ENCODE data around the gene PCOLCE2.

PCOLCE2 gene

GRCh38 chr3:142896201-142896755 is 7.4 kb upstream of the PCOLCE2 start:
- Histone ChIP-seq H3K79me2 (ENCODE audit: insufficient read depth, low read length) (no peaks in the 10 kb centered on the region), H3K9ac (ENCODE audit: low read length) (no peak overlapping the region), H3K27me3 (ENCODE audit: insufficient read depth, low read length) (no peaks in the 10 kb centered on the region), H3F3A (ENCODE audit: insufficient read depth, low read length) (no peaks in the 10 kb centered on the region), H3K27ac (ENCODE audit: low read depth, low read length, poor library complexity, severe bottlenecking) (no peak overlapping the region), H3K4me1 (ENCODE audit: insufficient read depth, low read length, severe bottlenecking) (no peaks in the 10 kb centered on the region), H3K4me3 (ENCODE audit: low read depth, low read length, poor library complexity, severe bottlenecking) (no peak overlapping the region), H3K4me2 (ENCODE audit: low read length) (no peak overlapping the region), H3K9me2 (ENCODE audit: low read depth, low read length) (no peaks in the 10 kb centered on the region), H2AFZ (ENCODE audit: low read length) (no peak overlapping the region), H4K20me1 (ENCODE audit: insufficient read depth, low read length) (no peaks in the 10 kb centered on the region), H3K36me3 (ENCODE audit: insufficient read depth, low read length) (no peaks in the 10 kb centered on the region), H3K9me3 (ENCODE audit: low read length) (no peaks in the 10 kb centered on the region)
- TF ChIP-seq CTCF (IDR thresholded peaks at IDR 0.05; ENCODE audit: low read length), result no peak
- no peak for TF ChIP-seq EZH2 (IDR thresholded peaks at IDR 0.05; ENCODE audit: borderline replicate concordance, low read length)

- Histone ChIP-seq H3K27me3 (ENCODE audit: insufficient read depth, low read length) (no peaks in the 10 kb centered on the region), H3K4me3 (ENCODE audit: low read depth, low read length, poor library complexity, severe bottlenecking) (no peak overlapping the region), H3K9me2 (ENCODE audit: low read depth, low read length) (no peaks in the 10 kb centered on the region), H3K27ac (ENCODE audit: low read depth, low read length, poor library complexity, severe bottlenecking) (no peak overlapping the region), H3K36me3 (ENCODE audit: insufficient read depth, low read length) (no peaks in the 10 kb centered on the region), H3F3A (ENCODE audit: insufficient read depth, low read length) (no peaks in the 10 kb centered on the region), H2AFZ (ENCODE audit: low read length) (no peak overlapping the region), H3K4me1 (ENCODE audit: insufficient read depth, low read length, severe bottlenecking) (no peaks in the 10 kb centered on the region), H4K20me1 (ENCODE audit: insufficient read depth, low read length) (no peaks in the 10 kb centered on the region), H3K9ac (ENCODE audit: low read length) (no peak overlapping the region), H3K4me2 (ENCODE audit: low read length) (no peak overlapping the region), H3K9me3 (ENCODE audit: low read length) (no peaks in the 10 kb centered on the region), H3K79me2 (ENCODE audit: insufficient read depth, low read length) (no peaks in the 10 kb centered on the region)
- no peak for TF ChIP-seq EZH2 (IDR thresholded peaks at IDR 0.05; ENCODE audit: borderline replicate concordance, low read length)
- no peak for TF ChIP-seq CTCF (IDR thresholded peaks at IDR 0.05; ENCODE audit: low read length)
Observed at GRCh38 chr3:142894493-142894892, 5.6 kb upstream of the PCOLCE2 start.

- Histone ChIP-seq H3K27me3 (ENCODE audit: insufficient read depth, low read length) (no peaks in the 10 kb centered on the region), H3K4me2 (ENCODE audit: low read length) (no peak overlapping the region), H3K4me1 (ENCODE audit: insufficient read depth, low read length, severe bottlenecking) (no peaks in the 10 kb centered on the region), H3K9ac (ENCODE audit: low read length) (no peak overlapping the region), H3K36me3 (ENCODE audit: insufficient read depth, low read length) (no peaks in the 10 kb centered on the region), H3K9me3 (ENCODE audit: low read length) (no peaks in the 10 kb centered on the region), H3K9me2 (ENCODE audit: low read depth, low read length) (no peaks in the 10 kb centered on the region), H3F3A (ENCODE audit: insufficient read depth, low read length) (no peaks in the 10 kb centered on the region), H3K27ac (ENCODE audit: low read depth, low read length, poor library complexity, severe bottlenecking) (no peak overlapping the region), H2AFZ (ENCODE audit: low read length) (no peak overlapping the region), H3K4me3 (ENCODE audit: low read depth, low read length, poor library complexity, severe bottlenecking) (no peak overlapping the region), H3K79me2 (ENCODE audit: insufficient read depth, low read length) (no peaks in the 10 kb centered on the region), H4K20me1 (ENCODE audit: insufficient read depth, low read length) (no peaks in the 10 kb centered on the region)
- TF ChIP-seq EZH2 (IDR thresholded peaks at IDR 0.05; ENCODE audit: borderline replicate concordance, low read length) (no peak), CTCF (IDR thresholded peaks at IDR 0.05; ENCODE audit: low read length) (no peak)
Observed at GRCh38 chr3:142892714-142893113, 3.8 kb upstream of the PCOLCE2 start.
